ENCODE measurements around the gene PRPSAP1.

The PRPSAP1 gene

GRCh38 chr17:76381633-76382350 is 28.1 kb upstream of the PRPSAP1 start:
- ATAC-seq = no peak
- TF ChIP-seq BACH2 (CRISPR knock-in tag; IDR thresholded peaks at IDR 0.05; ENCODE audit: borderline replicate concordance) (no peak), TOX (CRISPR knock-in tag; IDR thresholded peaks at IDR 0.05; ENCODE audit: borderline replicate concordance) (no peak), ZFP30 (CRISPR knock-in tag; IDR thresholded peaks at IDR 0.05) (no peak), CREB5 (CRISPR knock-in tag; IDR thresholded peaks at IDR 0.05; ENCODE audit: low read depth) (no peak), ZFP3 (CRISPR knock-in tag; IDR thresholded peaks at IDR 0.05) (no peak), ZNF8 (CRISPR knock-in tag; IDR thresholded peaks at IDR 0.05) (no peak), TCF4 (CRISPR knock-in tag; IDR thresholded peaks at IDR 0.05; ENCODE audit: borderline replicate concordance) (no peak), ZC3H10 (CRISPR knock-in tag; IDR thresholded peaks at IDR 0.05) (no peak), ZNF70 (CRISPR knock-in tag; IDR thresholded peaks at IDR 0.05) (no peak), ISL1 (CRISPR knock-in tag; IDR thresholded peaks at IDR 0.05) (no peak), RARB (CRISPR knock-in tag; IDR thresholded peaks at IDR 0.05) (no peak), ARNTL (CRISPR knock-in tag; IDR thresholded peaks at IDR 0.05; ENCODE audit: borderline replicate concordance, low read depth) (no peak), GLIS3 (CRISPR knock-in tag; IDR thresholded peaks at IDR 0.05) (no peak), PPARA (CRISPR knock-in tag; IDR thresholded peaks at IDR 0.05; ENCODE audit: borderline replicate concordance) (no peak)
- TF ChIP-seq, protein P1, sequence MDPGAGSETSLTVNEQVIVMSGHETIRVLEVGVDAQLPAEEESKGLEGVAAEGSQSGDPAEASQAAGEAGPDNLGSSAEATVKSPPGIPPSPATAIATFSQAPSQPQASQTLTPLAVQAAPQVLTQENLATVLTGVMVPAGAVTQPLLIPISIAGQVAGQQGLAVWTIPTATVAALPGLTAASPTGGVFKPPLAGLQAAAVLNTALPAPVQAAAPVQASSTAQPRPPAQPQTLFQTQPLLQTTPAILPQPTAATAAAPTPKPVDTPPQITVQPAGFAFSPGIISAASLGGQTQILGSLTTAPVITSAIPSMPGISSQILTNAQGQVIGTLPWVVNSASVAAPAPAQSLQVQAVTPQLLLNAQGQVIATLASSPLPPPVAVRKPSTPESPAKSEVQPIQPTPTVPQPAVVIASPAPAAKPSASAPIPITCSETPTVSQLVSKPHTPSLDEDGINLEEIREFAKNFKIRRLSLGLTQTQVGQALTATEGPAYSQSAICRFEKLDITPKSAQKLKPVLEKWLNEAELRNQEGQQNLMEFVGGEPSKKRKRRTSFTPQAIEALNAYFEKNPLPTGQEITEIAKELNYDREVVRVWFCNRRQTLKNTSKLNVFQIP (CRISPR knock-in tag; IDR thresholded peaks at IDR 0.05; ENCODE audit: borderline replicate concordance, low read depth) = no peak

DNA sequence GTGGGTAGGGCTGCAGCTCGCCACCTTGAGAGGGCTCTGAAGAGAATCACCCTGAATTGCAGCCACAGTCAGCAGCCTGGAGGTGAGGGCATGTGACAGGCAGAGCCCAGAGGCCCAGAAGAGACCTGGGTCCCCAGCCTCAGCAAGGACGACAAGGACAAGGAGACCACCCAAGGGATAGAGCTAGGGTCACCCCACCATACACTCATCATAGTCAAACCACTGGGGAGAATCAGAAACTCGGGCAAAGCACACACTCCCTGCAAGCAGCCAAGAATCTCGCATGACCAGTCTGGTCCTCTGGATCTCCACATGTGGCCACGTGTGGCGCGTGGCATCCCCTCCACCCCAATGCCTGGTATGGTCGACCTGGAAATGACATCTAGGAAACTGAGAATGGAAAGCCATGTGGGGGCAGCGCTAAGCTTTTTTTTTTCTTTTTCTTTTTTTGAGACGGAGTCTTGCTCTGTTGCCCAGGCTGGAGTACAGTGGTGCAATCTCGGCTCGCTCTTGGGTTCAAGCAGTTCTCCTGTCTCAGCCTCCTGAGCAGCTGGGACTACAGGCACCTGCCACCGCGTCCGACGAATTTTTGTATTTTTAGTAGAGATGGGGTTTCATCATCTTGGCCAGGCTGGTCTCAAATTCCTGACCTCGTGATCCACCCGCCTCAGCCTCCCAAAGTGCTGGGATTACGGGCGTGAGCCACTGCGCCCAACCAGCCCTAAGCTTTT is 26.1 kb upstream of the PRPSAP1 start:
- ATAC-seq = no peak
- TF ChIP-seq ISL1 (CRISPR knock-in tag; IDR thresholded peaks at IDR 0.05) (no peak), PPARA (CRISPR knock-in tag; IDR thresholded peaks at IDR 0.05; ENCODE audit: borderline replicate concordance) (no peak), ZNF8 (CRISPR knock-in tag; IDR thresholded peaks at IDR 0.05) (no peak), GLIS3 (CRISPR knock-in tag; IDR thresholded peaks at IDR 0.05) (no peak), ZNF70 (CRISPR knock-in tag; IDR thresholded peaks at IDR 0.05) (no peak), ZFP30 (CRISPR knock-in tag; IDR thresholded peaks at IDR 0.05) (no peak), TOX (CRISPR knock-in tag; IDR thresholded peaks at IDR 0.05; ENCODE audit: borderline replicate concordance) (no peak), ARNTL (CRISPR knock-in tag; IDR thresholded peaks at IDR 0.05; ENCODE audit: borderline replicate concordance, low read depth) (no peak), SNAI2 (CRISPR knock-in tag; IDR thresholded peaks at IDR 0.05) (no peak), OSR1 (CRISPR knock-in tag; IDR thresholded peaks at IDR 0.05) (no peak), ESRRG (CRISPR knock-in tag; IDR thresholded peaks at IDR 0.05) (no peak), TCF4 (CRISPR knock-in tag; IDR thresholded peaks at IDR 0.05; ENCODE audit: borderline replicate concordance) (no peak), ZC3H10 (CRISPR knock-in tag; IDR thresholded peaks at IDR 0.05) (no peak), CREB5 (CRISPR knock-in tag; IDR thresholded peaks at IDR 0.05; ENCODE audit: low read depth) (no peak), ZNF565 (CRISPR knock-in tag; conservative IDR thresholded peaks at IDR 0.05; ENCODE audit: low read depth) (no peak), ZFP3 (CRISPR knock-in tag; IDR thresholded peaks at IDR 0.05) (no peak), PATZ1 (CRISPR knock-in tag; IDR thresholded peaks at IDR 0.05; ENCODE audit: borderline replicate concordance) (no peak), BACH2 (CRISPR knock-in tag; IDR thresholded peaks at IDR 0.05; ENCODE audit: borderline replicate concordance) (no peak), TSHZ2 (CRISPR knock-in tag; IDR thresholded peaks at IDR 0.05) (no peak)
- TF ChIP-seq, protein P1 (CRISPR knock-in tag; IDR thresholded peaks at IDR 0.05; ENCODE audit: borderline replicate concordance, low read depth) = no peak

Measured in SK-N-SH treated with all-trans-retinoic acid at 6 μM for 48 hours (cell line).